Mucosa of gallbladder (tissue), 1 donor: ENCODE measurements around the gene CALCB. TPM values are rescaled to one million over a fixed set of nuclear protein-coding genes. Genes with fewer than 3 reads are reported as not detected.

ENCODE experiments used
- DNase-seq: peaks from one replicate; pipeline ENCODE4 v3.0.0-alpha.2; 2020; ENCODE audit warnings: low spot score
- total RNA-seq: library from RNA; stranded (reverse); gene quantifications from one replicate; pipeline ENCODE4 v1.2.1, GENCODE V29; 2021
- donor health status: DM: no; HTN: no; CAD: no.

Gene CALCB
- total RNA-seq, 1 donor from 2014 or later = not detected

DNA sequence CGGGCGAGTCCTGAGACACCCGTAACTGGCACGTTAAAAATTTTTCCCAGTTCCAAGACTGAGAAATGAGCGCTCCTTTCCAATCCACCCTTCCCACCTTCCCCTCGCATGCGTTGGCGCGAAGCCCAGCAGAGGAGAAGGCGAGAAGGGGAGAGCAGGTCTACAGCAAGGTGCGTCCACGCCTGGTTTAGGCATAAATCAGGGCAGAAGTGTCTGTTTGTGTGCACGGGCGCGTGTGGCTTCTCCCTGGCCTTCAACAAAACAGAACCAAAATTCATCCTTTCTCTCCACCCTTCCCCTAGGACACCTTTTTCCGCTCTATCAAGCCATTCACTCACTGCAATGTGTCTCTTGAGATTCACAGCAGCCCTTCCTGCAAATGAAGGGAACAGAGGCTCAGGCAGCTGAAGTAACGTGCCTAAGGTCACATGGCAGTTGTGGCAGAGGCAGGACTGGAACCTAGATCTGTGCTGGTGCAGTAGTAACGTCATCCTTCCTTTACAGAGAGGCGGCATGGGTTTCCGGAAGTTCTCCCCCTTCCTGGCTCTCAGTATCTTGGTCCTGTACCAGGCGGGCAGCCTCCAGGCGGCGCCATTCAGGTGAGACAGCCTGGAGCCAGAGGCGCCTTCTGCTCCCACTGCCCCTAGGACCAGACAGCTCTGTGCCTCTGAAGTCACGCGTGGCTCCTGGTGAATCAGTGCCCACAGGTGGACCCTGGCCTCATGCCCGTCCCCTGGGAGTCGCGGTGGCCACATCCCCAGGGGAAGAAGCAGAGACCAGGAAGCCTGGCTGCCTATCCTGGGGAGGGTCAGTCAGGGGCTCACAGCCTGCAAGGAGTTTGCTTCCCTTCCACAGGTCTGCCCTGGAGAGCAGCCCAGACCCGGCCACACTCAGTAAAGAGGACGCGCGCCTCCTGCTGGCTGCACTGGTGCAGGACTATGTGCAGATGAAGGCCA, 1.1 kb downstream of the CALCB start:
- peak; percentile 87 for DNase-seq

DNA sequence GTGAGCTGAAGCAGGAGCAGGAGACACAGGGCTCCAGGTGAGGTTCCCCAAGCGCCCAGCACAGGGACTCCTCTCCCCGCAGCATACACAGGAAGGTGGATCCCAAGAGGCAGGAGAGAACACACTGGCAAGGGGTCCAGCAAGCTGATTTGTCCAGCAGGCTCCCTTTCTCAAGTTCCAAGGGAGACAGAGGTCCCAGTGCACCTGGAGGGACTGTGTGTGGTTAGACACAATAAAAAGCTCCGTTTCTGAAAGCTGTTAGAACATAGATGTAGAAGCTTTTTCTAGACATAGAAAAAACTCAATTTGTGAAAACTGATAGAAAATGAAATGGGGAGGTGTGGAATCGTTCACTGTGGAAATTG, 1.8 kb downstream of the CALCB start:
- no peak for DNase-seq

DNA sequence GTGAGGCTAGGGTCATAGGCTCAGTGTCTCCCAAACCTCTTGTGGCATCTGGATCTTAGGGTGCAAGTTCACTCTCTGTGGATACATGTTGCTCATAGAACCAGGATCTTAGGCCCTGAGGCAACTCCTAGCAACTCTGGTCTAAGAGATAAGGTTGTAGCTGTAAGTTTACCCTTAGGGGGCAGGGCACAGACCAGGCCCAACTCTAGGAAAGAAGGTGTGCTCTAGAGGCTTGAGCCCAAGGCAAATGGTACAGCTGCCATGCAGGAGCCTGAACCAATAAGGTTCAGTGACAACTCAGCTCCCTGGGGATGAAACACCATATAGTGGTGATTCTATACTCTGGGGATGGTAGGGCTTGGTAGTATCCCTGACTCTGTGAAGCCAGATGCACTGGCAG, 17.8 kb downstream of the CALCB start:
- no peak for DNase-seq

DNA sequence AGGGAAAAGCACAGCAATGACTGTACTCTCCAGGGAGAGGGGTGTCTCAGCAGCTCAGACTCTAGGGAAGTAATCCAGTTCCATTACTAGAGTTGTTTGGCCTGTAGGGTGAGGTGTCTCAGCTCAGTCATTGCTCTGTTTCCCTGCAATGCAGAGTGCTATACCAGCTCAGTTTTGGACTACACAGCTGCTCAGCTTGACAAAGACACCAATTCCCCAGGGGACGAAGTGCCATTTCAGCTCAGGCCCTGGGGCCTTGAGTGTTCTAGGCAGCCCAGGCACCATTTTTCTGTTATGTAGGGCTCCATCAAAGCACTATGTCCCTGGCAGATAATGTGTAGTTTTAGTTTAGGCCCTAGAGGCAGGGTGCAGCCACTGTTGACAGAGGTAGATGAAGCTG, 18.2 kb downstream of the CALCB start:
- DNase-seq = no peak

DNA sequence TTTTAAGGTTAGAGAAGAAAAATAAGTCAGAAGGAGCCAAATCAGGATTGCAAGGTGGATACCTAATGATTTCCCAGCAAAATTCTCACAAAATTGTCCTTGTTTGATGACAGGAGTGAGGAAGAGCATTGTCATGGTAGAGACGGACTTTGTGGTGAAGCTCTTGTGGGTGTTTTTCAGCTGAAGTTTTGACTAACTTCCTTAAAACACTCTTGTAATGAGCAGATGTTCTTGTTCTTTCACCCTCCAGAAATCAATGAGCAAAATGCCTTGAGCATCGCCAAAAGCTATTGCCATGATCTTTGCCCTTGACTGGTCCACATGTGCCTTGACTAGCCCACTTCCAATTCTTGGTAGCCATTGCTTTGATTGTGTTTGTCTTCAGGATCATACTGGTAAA, 20.0 kb downstream of the CALCB start:
- DNase-seq = no peak

DNA sequence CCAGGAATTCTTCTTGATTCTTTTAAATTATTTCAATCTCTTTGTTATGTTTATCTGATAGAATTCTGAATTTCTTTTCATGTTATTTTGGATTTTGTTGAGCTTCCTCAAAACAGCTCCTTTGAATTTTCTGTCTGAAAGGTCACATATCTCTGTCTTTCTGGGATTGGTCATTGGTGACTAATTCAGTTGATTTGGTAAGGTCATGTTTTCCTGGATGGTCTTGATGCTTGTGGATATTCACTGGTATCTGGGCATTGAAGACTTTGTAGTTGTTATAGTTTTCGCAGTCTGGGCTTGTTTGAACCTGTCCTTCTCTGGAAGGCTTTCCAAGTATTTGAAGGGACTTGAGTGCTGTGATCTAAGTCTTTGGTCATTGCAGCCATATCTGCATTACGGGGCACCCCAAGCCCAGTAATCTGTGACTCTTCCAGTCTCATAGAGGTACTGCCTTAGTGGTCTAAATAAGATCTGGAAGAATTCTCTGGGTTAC, 22.4 kb downstream of the CALCB start:
- no peak for DNase-seq

DNA sequence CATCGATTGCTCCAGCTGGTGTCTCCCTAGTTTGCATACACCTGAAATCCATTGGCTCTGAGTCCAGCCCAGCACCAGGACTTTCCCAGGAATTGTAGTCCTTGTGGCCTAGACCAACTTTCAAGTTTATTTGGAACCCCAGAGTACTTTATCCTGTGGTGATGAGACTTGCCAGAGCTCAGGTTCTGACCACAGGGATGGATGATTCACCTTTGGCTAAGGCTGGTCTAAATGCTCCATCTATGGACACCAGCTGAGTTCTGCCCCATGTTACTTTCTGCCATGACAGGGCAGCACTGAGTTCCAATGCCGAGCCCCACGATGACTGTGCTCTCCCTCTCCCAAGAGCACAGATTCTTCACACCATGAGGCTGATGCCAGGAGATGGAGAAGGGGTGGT, 24.0 kb downstream of the CALCB start:
- DNase-seq = no peak

DNA sequence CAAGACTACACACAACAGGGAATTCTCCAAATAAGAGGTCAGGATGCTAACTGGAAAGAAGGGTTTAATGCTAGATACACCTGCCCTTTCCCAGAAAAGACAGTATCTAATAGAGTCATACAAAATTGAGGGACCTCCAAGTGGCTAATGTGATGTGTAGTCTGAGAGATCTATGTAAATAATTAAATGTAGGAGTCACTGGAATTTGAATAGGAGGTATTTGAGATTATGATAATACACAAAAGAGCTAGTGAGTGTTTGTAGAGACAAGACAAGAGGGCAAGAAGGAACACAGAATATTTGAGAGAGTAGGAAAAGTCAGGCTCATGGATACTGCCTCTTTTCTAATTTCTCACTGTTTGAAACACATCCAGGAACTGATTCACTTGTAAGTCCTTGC, 25.9 kb downstream of the CALCB start:
- no peak for DNase-seq

DNA sequence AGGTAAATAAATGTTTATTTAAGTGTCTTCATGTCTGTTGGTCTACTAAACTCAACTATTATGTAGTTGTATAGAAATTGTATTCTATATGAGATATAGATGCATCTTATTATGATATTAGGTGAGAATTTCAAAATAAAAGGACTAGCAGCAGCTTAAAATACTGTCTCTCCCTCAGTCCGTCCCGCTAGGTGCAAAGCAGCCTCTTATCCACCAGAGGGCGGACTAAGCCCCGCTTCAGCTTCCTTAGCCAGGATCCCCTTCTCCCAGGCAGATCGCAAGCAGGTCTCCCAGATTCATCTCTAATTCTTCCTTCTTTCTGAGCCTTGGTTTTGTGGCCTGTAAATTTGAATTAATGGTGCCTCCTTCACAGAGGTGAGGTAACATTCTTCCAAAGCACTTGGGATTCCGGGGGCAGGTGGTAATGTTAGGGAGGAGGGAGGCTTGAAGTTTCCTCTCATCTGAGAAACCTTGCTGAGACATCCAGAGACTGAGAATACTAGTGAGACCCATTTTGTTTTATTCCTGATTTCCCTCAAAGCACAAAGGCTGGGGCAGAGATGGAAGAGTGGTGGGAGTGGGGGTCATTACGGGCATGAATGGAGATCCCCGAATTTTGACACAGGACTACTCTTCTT, 27.8 kb downstream of the CALCB start:
- DNase-seq = peak; percentile 65

DNA sequence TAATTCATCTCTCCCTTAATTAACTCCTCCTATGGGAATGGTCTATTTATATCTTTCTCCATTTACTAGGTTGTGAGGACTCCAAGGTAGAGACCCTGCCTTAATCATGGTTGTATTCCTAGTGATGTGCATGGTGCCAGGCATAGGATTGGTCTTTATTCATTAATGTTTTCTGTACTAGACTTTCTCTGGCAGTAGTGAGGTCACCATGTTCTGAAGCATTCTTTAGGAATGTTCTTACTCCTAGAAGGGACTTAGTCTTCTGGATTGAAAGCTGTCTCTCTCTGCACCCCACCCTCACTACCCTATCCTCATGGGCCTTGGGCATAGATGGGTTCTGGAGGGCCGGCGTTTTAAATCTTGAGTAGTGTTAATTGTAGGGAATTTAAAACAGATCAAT, 30.8 kb downstream of the CALCB start:
- no peak for DNase-seq

DNA sequence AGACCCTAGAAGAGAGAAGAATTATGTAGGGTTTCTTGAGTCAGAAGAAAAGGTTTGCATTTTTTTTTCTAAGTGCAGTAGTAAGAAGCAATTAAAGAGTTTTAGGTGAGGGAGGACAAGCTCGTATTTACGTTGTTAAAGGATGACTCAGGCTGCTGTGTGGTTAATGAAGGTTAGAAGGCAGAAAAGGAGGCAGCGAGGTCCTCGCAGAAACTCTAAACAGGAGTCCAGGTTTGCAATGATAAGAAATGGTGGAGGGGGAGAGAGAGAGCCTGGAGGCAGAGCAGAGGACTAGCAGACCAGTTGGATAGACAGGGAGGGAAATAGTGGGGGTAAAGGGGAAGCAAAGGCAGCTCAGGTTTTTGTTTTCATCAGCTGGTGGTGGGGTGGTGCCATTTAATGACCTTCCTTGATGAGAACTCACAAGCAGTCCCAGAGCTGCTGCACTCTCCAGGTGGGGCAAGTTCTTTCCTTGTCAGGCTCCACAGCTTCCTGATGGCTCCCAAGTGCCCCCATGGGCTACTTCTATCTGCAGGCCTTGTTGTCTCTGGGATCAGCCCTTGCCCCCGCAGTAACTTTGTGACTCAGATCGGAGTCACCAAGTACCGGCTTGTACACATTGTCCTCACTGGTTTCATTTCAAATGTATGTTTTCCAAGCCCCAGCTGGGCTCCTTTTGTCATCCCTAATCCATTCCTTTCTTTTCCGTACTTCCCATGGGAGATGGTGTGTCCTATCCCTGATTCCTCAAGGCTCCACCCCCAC, 33.0 kb downstream of the CALCB start:
- DNase-seq = no peak

DNA sequence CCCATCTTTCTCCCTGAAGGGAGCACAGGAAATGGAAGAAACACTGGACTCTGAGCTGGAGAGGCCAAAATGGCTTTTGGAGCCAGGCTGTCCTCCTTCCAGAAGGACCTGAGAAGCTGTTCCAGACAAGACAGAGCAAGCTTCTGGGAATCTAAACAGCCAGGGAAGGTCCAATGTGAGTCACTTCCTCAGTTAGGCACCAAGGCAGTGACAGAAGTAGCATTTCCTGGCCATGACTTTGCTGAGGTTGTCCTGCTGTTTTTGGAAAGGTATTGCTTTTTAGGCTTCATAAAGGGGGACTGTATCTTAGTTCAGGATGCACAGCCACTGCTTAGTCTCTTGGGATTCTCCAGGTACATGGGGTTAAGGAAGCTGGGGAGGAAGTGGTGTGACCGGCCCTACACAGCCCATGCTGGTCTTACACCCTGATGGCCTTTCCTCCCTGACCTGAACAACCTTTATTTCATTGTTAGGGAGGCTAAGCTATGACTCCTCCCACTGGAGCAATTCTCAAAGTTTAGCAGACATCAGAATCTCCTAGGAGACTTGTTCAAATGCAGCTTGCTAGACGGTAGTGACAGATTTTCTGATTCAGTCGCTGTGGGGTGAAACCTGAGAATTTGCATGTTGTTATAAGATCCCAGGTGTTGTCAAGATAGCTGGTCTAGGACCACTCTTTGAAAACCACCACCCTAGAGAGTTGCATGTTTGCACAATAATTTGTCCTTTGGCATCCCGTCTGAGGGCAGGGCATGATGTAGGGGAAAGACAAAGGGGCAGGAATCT, 34.5 kb downstream of the CALCB start:
- DNase-seq = no peak

DNA sequence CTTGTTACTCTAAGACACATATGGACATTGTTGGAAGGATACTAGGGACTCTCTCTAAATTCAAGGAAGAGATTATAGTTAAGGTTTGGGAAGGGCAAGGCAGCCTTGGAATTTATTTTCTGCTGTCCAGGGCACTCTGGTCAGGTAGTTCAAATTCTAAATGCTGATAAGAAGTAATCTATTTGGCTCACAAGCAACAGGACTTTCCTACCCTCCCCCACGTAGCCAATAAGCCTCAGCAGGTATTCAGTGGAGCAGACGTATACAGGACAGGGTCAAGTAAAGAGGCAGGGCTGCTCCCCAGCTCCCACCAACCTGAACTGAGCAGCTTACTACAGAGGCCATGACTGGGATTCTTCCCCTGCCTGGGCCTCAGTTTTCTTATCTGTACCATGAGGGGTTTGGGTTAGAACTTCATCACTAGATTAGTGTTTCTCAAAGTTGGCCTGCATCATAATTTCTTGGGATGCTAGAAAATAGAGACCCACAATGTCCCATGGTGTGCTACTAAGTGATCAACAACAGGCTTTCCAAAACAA, 35.3 kb downstream of the CALCB start:
- DNase-seq = no peak

DNA sequence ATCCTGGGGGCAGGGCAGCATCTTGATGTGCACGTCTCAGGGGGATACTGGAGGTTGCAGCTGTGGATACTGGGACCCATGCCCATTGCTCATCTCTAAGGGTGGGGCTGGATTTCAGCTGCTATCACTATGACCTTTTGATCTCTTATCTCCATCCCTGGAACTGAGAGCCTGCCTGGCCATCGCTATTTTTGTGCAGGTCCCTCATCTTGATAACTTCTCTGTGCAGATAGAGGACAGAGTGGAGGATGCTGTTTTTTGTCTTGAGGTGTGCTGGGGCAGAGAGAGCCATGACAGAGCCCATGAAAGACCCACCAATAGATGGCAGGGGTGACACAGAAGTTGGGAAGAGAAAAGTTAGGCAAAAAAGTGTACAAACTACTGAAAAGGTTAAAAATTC, 36.2 kb downstream of the CALCB start:
- no peak for DNase-seq

DNA sequence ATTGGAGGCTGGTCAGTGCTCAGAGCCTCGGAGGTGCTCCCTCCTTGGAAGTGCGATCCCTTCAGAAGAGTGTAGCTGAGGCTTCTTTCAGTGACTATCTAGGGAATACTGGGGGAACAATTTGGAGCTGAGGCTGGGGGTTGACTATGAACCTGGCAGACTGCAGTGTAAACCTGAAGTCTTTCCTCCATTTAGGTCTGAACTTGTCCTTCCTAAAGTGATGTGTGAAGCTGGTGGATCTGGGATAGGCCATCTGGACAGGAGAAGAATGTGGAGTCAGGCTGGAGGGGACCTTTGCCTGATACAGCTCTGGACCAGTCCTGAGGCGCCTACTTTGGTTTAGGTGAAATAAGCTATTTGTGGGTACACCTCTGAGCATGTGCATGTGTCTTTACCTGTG, 37.8 kb downstream of the CALCB start:
- DNase-seq = no peak

DNA sequence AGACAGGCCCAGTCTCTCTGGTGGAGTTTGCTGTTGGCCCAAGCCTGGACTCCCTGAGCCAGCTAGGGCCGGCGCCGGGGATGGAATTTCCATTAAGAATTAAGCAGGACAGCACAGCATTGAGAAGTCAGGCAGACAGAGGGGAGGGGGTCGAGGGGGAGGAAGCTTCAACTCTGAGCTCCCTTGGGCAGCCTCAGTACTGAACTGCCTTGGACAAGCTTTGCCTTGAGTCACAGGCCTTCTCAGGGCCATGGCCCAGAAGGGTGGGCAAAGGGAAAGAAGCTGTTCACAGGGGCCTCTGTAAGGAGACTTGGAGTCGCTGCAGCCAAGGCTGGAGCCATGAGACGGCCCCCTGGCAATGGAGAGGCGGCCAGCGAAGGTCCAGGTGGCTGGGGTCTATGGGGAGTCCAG, 38.7 kb downstream of the CALCB start:
- no peak for DNase-seq

DNA sequence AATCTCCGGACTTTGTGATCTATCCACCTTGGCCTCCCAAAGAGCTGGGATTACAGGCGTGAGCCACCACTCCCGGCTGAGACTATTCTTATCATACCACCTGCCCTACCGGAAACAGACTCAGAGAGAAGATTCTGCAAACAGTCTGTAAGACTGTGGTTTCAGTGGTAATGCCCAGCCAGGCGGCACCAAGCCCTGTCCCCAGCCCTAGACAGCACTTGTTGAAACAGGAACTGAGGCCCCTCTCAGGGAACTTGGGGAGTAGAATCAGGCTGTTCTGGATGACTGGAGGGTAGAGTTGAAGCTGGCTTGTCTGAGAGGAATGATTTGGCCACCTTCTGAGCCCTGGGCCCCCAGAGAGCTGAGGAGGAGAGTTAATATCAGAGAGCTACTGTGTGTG, 40.0 kb downstream of the CALCB start:
- no peak for DNase-seq

DNA sequence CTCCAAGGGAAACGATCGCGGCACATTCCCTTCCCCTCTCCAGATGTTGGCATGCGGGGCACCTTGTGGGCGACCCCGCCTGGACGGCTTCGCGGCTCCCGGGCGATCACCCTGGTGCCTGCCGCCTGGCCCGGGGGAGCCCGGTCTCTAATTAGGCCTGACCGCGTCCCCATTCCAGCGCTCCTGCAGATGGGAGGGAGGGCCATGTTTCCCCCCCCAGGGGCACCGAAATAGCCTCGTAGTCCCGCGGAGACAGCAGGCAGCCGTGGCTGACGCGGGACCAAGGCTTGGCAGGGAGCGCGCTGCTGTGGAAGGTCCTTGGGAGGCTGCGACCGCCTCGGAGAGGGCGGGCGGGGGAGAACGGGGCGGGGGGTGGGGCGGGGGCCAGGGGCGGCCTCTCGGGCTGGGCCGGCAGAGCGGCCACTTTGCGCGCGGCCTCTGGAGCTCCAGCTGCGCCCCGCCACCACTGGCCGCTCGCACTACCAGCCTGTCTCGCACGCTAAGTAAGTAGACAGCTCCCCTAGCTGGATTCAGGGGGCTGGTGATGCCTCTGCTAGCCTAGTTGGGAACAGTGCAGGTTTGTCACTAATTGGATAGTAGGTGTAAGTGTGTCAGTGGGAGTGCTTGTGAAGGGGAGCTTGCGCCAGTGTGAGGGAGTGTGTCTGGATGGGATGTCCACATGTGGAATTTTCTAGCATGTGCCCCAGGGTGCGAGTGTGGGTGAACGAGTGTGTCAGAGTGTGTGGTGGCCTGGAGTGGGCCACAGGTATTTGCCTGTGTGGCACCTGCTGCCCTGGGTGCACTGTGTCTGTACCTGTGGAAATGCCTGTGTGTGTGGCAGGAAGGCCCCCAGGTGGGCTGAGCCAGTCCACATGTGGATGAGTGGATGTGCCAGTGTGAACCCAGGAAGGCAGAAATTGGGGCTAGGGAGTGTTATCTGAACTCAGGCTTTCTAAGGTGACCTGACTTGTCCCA, 41.4 kb downstream of the CALCB start, which contains the start of gene INSC:
INSC (plus strand) TSS at position 423 of the 975 bp plus-strand sequence. CDS start 34,252 bp downstream, outside the sequence.
- no peak for DNase-seq

DNA sequence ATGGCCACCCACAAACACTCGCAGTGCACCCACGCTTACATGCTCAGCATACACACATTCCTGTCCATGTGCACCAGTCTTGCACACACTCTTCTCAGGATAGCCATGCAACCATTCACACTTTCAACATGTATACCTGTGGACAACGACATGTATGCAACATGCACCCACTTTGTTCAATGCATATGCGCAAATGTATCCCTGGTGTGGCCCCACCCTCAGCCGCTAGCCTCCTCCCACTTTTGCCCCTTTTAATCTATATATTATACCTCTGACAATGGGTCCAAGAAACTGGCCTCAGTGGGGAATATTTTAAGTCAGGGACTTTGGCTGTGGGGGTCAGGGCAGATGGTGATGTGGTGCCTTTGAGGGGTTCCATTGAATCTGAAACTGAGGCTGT, 42.3 kb downstream of the CALCB start:
- DNase-seq = no peak

DNA sequence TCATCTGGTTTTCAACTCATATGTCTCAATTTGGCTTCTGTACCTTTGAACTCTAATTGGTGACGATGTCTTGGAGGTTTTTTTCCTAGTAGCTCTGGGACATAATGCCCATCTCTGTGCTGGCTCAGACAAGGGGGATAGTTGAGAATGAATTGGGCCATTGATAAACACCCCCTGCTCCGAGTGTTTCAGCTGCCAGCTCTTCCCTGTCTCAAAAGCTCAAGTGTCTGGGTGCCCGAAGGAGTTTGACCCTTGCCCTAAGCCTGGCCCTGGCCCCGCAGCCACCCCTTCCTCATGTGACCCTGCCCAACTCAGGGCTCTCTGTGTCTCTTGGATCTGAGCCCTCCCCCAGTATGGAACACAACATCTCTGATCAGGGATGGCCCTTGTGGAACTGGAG, 44.4 kb downstream of the CALCB start:
- DNase-seq = no peak
